Measurements from ENCODE around the gene CD40.

GRCh38 chr20:46099491-46100287 lies 18.4 kb upstream of the CD40 start:
- TF ChIP-seq TAF1 (IDR thresholded peaks at IDR 0.05; ENCODE audit: borderline replicate concordance, low read depth, low read length), result no peak
- TF ChIP-seq CTCF (IDR thresholded peaks at IDR 0.05 in 2 of 3, conservative IDR thresholded peaks at IDR 0.05 in 1 of 3; ENCODE audit: control insufficient read depth in 2 of 3, extremely low read depth in 1 of 3, insufficient read depth in 1 of 3, low read depth in 3 of 3, low read length in 3 of 3), result peak; percentile 35 to 68 (median 64); a peak in 4 of 6 replicates
- no peak for TF ChIP-seq SP1 (IDR thresholded peaks at IDR 0.05; ENCODE audit: low read depth, low read length)
- no peak for TF ChIP-seq EZH2 (IDR thresholded peaks at IDR 0.05; ENCODE audit: borderline replicate concordance, control insufficient read depth, low read depth, low read length)
- TF ChIP-seq SUZ12 (IDR thresholded peaks at IDR 0.05; ENCODE audit: unreplicated experiment), result no peak
- TF ChIP-seq SIX5 (IDR thresholded peaks at IDR 0.05; ENCODE audit: low read depth, low read length, severe bottlenecking), result no peak
- no peak for TF ChIP-seq POLR2A (IDR thresholded peaks at IDR 0.05; ENCODE audit: low read depth, low read length)
- no peak for TF ChIP-seq CREM (IDR thresholded peaks at IDR 0.05; ENCODE audit: low read depth)
- TF ChIP-seq ZNF274 (IDR thresholded peaks at IDR 0.05; ENCODE audit: insufficient read depth, insufficient read length), result no peak
- TF ChIP-seq SMC3 (IDR thresholded peaks at IDR 0.05; ENCODE audit: borderline replicate concordance, low read length), result peak; percentile 51
- no peak for TF ChIP-seq HDGF (IDR thresholded peaks at IDR 0.05)

Data from GM12878 (cell line).